ENCODE measurements around the gene STX16.

STX16 gene
- total RNA-seq, result 11.4 to 49.7 (median 17.7) reads per million in 17 experiments

GRCh38 chr20:58650776-58651558 lies at the start of gene STX16:
Gene STX16, plus strand, starts transcription at chr20:58651283. Its CDS starts 724 bp downstream, at chr20:58652007.
- peak; percentile 93 to 97 (median 96) for DNase-seq

GRCh38 chr20:58602124-58602523 lies 49.0 kb upstream of the STX16 start:
- DNase-seq, result no peak

- DNase-seq, result no peak
These were observed 47.4 kb upstream of the STX16 start for GRCh38 chr20:58603721-58604120.

GRCh38 chr20:58604128-58604881 lies 46.8 kb upstream of the STX16 start:
- no peak for DNase-seq

GRCh38 chr20:58605292-58606065 lies 45.6 kb upstream of the STX16 start:
- no peak for DNase-seq

GRCh38 chr20:58606184-58606583 lies 44.9 kb upstream of the STX16 start:
- DNase-seq, result no peak

GRCh38 chr20:58608096-58608840 lies 42.8 kb upstream of the STX16 start:
- no peak for DNase-seq

- no peak for DNase-seq
These were observed 42.1 kb upstream of the STX16 start for GRCh38 chr20:58609026-58609425.

GRCh38 chr20:58610071-58610800 lies 40.8 kb upstream of the STX16 start:
- no peak for DNase-seq

- no peak for DNase-seq
These were observed 40.3 kb upstream of the STX16 start for GRCh38 chr20:58610811-58611210.

- peak in 1 of 4 experiments; percentile 11 for DNase-seq
These were observed 39.6 kb upstream of the STX16 start for GRCh38 chr20:58611236-58612030.

GRCh38 chr20:58612121-58612691 lies 38.9 kb upstream of the STX16 start:
- DNase-seq, result no peak

GRCh38 chr20:58613061-58613854 lies 37.8 kb upstream of the STX16 start:
- no peak for DNase-seq

GRCh38 chr20:58614366-58614765 lies 36.7 kb upstream of the STX16 start:
- DNase-seq, result no peak

GRCh38 chr20:58614984-58615760 lies 35.9 kb upstream of the STX16 start:
- DNase-seq, result no peak

- DNase-seq, result no peak
These were observed 34.7 kb upstream of the STX16 start for GRCh38 chr20:58616411-58616810.

GRCh38 chr20:58617158-58617557 lies 33.9 kb upstream of the STX16 start:
- DNase-seq, result no peak

- no peak for DNase-seq
These were observed 32.6 kb upstream of the STX16 start for GRCh38 chr20:58618351-58619076.
